HG03039 (cell line): ENCODE data around the gene TMEM106C.

Experiments used
- ATAC-seq: cut with Tn5 transposase; IDR thresholded peaks from one replicate; pipeline ENCODE4 v1.9.1; 2021; ENCODE audit warnings: mild to moderate bottlenecking, moderate library complexity; ENCODE audit not compliant: unreplicated experiment

TMEM106C gene

DNA sequence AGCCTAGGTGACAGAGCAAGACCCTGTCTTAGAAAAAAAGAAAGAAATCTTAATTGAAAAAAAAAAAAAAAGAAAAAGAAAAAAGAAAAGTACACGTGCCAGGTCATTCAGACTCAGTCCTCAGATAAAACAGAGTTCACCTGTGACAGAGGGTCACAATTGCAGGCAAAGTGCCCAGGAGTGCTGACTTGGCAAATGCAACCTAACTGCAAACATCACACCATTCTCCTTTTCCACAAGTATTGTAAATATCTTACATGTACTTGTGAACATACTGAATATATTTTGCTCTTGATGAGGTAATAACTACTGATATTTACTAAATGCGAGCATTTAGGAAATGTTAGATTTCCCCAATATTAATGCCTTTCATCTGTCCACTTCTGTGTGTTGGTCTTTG is 49.9 kb downstream of the TMEM106C start:
- ATAC-seq = no peak

GRCh38 chr12:48015129-48015528 is 51.7 kb downstream of the TMEM106C start:
- no peak for ATAC-seq

DNA sequence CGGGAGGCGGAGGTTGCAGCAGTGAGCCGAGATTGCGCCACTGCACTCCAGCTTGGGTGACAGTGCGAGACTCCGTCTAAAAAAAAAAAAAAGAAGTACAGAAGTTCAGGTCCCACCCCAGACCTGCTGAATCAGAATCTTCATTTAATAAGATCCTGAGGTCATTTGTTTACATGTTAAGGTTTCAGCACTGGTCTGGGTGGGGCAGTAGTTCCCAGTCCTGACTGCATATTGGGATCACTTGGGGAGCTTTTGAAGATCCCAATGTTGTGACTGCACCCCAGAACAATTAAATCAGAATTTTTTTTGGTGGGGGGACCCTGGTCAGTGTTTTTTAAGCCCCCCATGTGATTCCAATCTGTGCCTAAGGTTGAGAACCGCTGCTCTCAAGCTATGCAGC is 52.6 kb downstream of the TMEM106C start:
- no peak for ATAC-seq

DNA sequence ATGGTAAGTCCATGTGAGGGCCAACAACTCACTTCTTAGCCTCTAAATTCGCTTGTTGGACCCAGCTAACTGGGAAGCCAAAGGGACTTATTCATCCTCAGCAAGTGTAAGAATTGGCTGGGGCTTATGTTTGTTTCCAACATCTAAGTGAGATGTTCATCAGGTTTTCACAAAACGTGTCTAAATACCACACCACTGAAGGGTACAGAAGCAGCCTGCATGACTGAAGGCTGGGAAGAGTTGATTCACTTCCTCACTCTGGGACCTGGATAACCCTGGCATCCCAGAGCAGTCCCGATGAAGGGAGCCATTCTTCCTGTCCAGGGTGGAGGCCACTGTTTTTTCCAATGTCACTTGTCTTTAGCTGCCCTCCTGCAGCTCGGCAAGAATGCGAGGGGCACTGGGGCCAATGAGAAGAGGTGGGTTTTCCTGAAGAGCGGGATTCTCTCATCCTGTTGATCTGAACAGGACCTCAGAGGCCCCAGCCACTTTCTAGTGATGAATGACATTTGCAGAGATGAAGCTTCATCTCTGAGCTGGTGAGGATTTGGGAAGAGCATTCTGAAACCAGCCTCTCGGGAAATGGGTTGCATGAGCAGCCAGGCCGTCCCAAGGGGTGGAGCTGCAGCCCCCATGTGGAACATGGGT is 53.1 kb downstream of the TMEM106C start:
- ATAC-seq = no peak

DNA sequence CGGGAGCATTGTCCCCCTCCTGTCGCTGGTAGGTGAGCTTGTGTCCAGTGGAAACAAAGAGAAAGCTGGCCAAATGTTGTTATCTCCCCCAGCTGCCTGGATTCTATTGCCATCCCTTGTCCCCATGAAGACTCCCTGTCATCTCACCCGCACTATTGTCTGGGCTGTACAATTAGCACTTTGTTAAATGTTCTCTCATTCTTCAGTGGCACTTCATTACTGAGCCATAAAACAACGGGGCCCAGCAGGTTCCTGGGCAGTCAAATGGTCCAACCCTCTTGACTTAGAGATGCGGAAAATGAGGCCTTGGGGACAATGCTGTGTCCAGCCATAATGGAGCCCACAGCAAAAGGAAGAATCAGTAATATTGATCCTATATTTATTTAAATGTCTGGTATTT is 54.1 kb downstream of the TMEM106C start:
- no peak for ATAC-seq

DNA sequence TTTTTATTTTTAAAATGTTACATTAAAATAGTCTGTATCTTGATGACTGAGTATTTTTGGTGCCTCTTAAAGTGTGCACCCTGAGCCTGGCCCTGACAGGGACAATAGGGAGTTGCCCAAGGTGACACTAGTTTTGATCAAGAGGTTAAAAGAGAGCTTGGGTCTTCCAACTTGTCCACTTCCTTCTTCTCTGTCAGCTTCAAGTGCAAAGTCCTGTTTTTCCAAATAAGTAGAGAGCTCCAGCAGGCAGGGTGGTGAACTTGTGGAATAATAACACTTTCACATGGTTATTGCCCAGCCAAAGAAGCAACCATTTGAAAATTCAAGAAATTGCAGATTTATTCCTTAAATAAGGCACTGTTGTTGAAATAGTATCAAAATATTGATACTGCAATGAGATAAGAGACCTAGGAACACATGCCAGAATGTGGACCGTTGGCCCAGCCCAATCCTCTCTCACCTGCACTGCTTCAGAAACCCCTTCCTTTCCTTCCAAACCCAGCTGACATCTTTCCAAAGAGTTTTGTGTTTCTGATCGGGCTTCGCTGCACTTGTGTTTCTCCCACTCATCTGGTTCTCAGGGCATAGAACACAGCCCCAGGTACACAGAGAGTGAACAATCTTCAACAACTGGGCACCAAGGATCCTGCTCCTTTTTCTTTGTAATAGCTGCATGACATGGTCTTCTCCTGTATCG is 54.7 kb downstream of the TMEM106C start:
- ATAC-seq = no peak
